Naive thymus-derived CD8-positive, alpha-beta T cell (primary cell): ENCODE results near the gene DUS1L. TPM values are rescaled to one million over a fixed set of nuclear protein-coding genes. Genes with fewer than 3 reads are reported as not detected.
A peak's percentile ranks its signal among the peaks of the same experiment; 100 is the strongest.

Experiments
- ATAC-seq, 2 donors: fragments of 150-1000 bp; cut with Tn5 transposase in 1 of 2; sonication (Bioruptor Pico), chemical (Tn5 transposase) in 1 of 2; 1 replicate in 1 of 2; 2 replicates in 1 of 2; pipeline ENCODE4 v1.10.0; 2021; ENCODE audit warnings: mild to moderate bottlenecking in 2 of 2, moderate library complexity in 2 of 2
- POLR2A ChIA-PET: fragments of 350-600 bp; sonication (Branson Sonifier 250); formaldehyde crosslinking; loops from one replicate; lab custom pipeline; 2021; ENCODE audit warnings: antibody characterized with exemption; lab: Charles Lee
- DNase-seq, 10 donors: peaks; one replicate each; pipeline versions ENCODE4 v3.0.0 to v3.0.0-alpha.2; 2020 to 2022
- H3K27ac Mint-ChIP-seq, 10 donors: one replicate each; pipeline ENCODE4 v1.8.0; 2020 to 2022; ENCODE audit warnings: mild to moderate bottlenecking in 10 of 10, mixed read lengths in 10 of 10, moderate library complexity in 4 of 10, inconsistent platforms in 1 of 10
- H3K27me3 Mint-ChIP-seq, 5 donors: one replicate each; pipeline ENCODE4 v1.8.0; 2021 to 2022; ENCODE audit warnings: mixed read lengths in 5 of 5
- H3K36me3 Mint-ChIP-seq, 3 donors: one replicate each; pipeline ENCODE4 v1.8.0; 2020 to 2022; ENCODE audit warnings: mixed read lengths in 3 of 3, mild to moderate bottlenecking in 2 of 3, inconsistent platforms in 1 of 3
- H3K4me1 Mint-ChIP-seq, 4 donors: one replicate each; pipeline ENCODE4 v1.8.0; 2021 to 2022; ENCODE audit warnings: mixed read lengths in 4 of 4
- H3K4me3 Mint-ChIP-seq, 10 donors: one replicate each; pipeline ENCODE4 v1.8.0; 2020 to 2022; ENCODE audit warnings: mild to moderate bottlenecking in 10 of 10, mixed read lengths in 10 of 10, moderate library complexity in 6 of 10, inconsistent platforms in 1 of 10
- H3K9me3 Mint-ChIP-seq, 9 donors: one replicate each; pipeline ENCODE4 v1.8.0; 2020 to 2022; ENCODE audit warnings: mixed read lengths in 9 of 9, mild to moderate bottlenecking in 3 of 9, inconsistent platforms in 1 of 9, moderate library complexity in 1 of 9
- polyA plus RNA-seq, 3 donors: library from polyadenylated mRNA; unstranded; fragments of 300-500 nt; fragmentation: Illumina TruSeq; gene quantifications; one replicate each; pipeline ENCODE4 v1.2.3, GENCODE V29; 2021
- total RNA-seq, 8 experiments: library from RNA in 2 of 8; stranded (reverse) in 2 of 8; gene quantifications; one replicate each; pipeline ENCODE4 v1.2.3 and lab custom pipeline; 2021 to 2026

Gene DUS1L
- total and polyA plus RNA-seq, 5 experiments from 2014 or later, result 68.6 to 167 (median 142) TPM

GRCh38 chr17:82030470-82031302, 34.9 kb downstream of the DUS1L start:
- ATAC-seq (peak; percentile 80 to 85), DNase-seq (peak; percentile 65 to 87 (median 80))
- peak overlapping the region; percentile 74 to 94 (median 84) for H3K4me3 Mint-ChIP-seq
- POLR2A ChIA-PET, result interaction anchor here (0.5 to 2.0 kb wide), 16 partner anchors 12 to 580 kb away, joined by 3 to 9 read pairs (median 3); partner anchors contain the start of genes CD7, DUS1L and FASN
- H3K27ac Mint-ChIP-seq, result peak overlapping the region in 3 of 10 donors; percentile 28 to 77 (median 49)
- peaks cover 0 to 4% (median 3%) of the 10 kb centered on the region in 3 donors for H3K36me3 Mint-ChIP-seq
- H3K27me3 Mint-ChIP-seq, result no peaks in the 10 kb centered on the region
- no peaks in the 10 kb centered on the region for H3K9me3 Mint-ChIP-seq
- H3K4me1 Mint-ChIP-seq, result peaks cover 10 to 19% (median 17%) of the 10 kb centered on the region in 4 donors

GRCh38 chr17:82029990-82030469, 35.6 kb downstream of the DUS1L start:
- Mint-ChIP-seq H3K4me1 (peaks cover 10 to 13% (median 11%) of the 10 kb centered on the region in 4 donors), H3K36me3 (peaks cover 0 to under 1% (median 0%) of the 10 kb centered on the region in 3 donors), H3K27ac (no peak overlapping the region), H3K4me3 (peak overlapping the region in 3 of 10 donors; percentile 47 to 88 (median 59)), H3K27me3 (no peaks in the 10 kb centered on the region), H3K9me3 (no peaks in the 10 kb centered on the region)
- POLR2A ChIA-PET, result interaction anchor here (0.5 to 2.0 kb wide), 15 partner anchors 13 to 581 kb away, joined by 3 to 9 read pairs (median 3); partner anchors contain the start of genes CD7, DUS1L and FASN
- ATAC-seq (peak in 1 of 2 donors; percentile 2), DNase-seq (peak in 1 of 10 donors; percentile 33)

DNA sequence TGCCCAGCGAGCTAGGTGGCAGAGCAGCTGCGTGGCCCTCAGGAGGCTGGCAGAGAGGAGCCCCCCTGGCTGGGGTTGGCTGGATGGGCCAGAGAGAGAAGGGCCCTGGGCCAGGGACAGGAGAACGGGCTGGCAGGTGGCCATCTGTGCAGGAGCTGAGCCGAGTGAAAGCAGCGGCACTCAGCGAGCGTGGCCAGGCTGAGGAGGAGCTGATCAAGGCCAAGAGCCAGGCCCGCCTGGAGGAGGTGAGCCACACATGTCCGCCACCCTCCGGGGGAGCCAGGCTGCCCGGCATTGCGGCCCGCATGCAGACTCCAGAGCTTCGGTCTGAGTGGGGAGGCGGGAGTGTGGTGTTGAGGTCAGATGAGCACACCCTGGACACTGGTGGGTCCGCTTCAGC, 36.2 kb downstream of the DUS1L start:
- H3K27ac Mint-ChIP-seq, result peak overlapping the region in 1 of 10 donors; percentile 36
- POLR2A ChIA-PET, result interaction anchor here (1.2 kb wide), 1 partner anchor 125 kb away, joined by 3 read pairs; no protein-coding TSS in a partner anchor
- peaks cover 9 to 13% (median 10%) of the 10 kb centered on the region in 4 donors for H3K4me1 Mint-ChIP-seq
- no peak for DNase-seq
- H3K36me3 Mint-ChIP-seq, result no peaks in the 10 kb centered on the region
- H3K27me3 Mint-ChIP-seq, result no peaks in the 10 kb centered on the region
- H3K9me3 Mint-ChIP-seq, result no peaks in the 10 kb centered on the region
- peak overlapping the region in 9 of 10 donors; percentile 10 to 77 (median 59) for H3K4me3 Mint-ChIP-seq
- no peak for ATAC-seq

DNA sequence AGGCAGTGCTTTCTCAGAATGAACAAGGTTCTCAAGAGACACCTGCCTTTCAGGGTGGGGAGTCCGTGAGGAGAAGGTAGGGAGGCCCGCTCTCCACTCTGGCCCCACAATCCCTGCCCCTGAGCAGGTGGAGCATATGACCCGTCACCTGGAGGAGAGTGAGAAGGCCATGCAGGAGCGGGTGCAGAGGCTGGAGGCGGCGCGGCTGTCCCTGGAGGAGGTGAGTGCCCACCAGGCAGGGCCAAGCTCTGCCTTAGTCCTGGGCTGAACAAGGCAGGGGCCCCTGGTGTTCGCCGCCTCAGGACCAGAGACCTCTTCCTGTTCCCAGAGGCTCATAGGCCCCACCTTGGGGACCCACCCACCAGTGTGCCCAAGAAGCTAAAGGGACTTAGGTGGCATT, 36.6 kb downstream of the DUS1L start:
- DNase-seq, result no peak
- Mint-ChIP-seq H3K27ac (no peak overlapping the region), H3K9me3 (no peaks in the 10 kb centered on the region), H3K27me3 (no peaks in the 10 kb centered on the region), H3K4me1 (peaks cover 9 to 15% (median 11%) of the 10 kb centered on the region in 4 donors), H3K4me3 (peak overlapping the region in 3 of 10 donors; percentile 10 to 77 (median 59)), H3K36me3 (no peaks in the 10 kb centered on the region)
- POLR2A ChIA-PET, result interaction anchor here (1.3 kb wide), 1 partner anchor 61 kb away, joined by 4 read pairs; no protein-coding TSS in a partner anchor
- no peak for ATAC-seq

GRCh38 chr17:82028246-82028645, 37.4 kb downstream of the DUS1L start:
- H3K9me3 Mint-ChIP-seq, result no peaks in the 10 kb centered on the region
- no peaks in the 10 kb centered on the region for H3K36me3 Mint-ChIP-seq
- peak overlapping the region in 1 of 10 donors; percentile 6 for H3K4me3 Mint-ChIP-seq
- no peak for DNase-seq
- H3K27me3 Mint-ChIP-seq, result no peaks in the 10 kb centered on the region
- ATAC-seq, result no peak
- POLR2A ChIA-PET, result interaction anchor here (0.7 to 1.3 kb wide), 2 partner anchors 60 to 127 kb away, joined by 3 to 4 read pairs; no protein-coding TSS in a partner anchor
- H3K4me1 Mint-ChIP-seq, result peaks cover 10 to 20% (median 15%) of the 10 kb centered on the region in 4 donors
- H3K27ac Mint-ChIP-seq, result no peak overlapping the region

DNA sequence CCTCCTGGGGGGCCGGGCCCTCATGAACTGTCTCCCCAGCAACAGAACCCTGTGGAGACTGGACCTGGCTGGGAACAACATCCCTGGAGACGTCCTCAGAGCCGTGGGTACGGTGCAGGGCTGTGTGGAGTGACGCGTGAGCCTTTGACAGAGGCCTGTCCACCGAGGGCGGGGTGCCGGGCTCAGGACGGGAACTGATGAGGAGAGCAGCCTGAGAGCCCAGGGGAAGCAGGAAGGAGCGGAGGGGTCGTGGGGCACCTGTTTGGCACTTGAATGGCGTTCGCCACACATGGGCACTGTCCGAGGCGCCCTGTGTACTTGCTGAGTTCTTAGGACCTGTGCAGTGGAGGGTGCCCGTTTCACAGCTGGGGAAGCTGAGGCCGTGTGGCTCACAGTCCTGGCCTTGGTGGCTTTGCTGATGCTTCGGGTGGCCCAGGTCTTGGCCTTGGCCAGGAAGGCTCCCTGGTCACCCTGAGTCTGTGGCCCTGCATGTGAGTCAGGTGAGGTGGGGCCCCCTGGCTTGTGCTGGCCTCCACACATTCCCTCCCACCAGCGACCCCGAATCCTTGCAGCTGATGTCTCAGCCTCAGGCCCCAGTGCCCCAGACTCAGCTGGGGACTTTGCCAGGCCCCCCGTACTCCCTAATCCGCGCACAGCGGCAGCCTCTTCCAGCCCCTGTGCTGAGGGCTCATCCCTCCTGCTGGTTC, 40.0 kb downstream of the DUS1L start:
- Mint-ChIP-seq H3K36me3 (no peaks in the 10 kb centered on the region), H3K27ac (peak overlapping the region in 1 of 10 donors; percentile 20), H3K27me3 (no peaks in the 10 kb centered on the region), H3K9me3 (no peaks in the 10 kb centered on the region), H3K4me3 (peak overlapping the region in 3 of 10 donors; percentile 27 to 65 (median 57)), H3K4me1 (peaks cover 15 to 33% (median 30%) of the 10 kb centered on the region in 4 donors)
- DNase-seq, result no peak
- no peak for ATAC-seq
- POLR2A ChIA-PET, result interaction anchor here (1.2 to 6.0 kb wide), 2 partner anchors 12 to 66 kb away, joined by 3 to 22 read pairs; partner anchors contain the start of gene DCXR

GRCh38 chr17:82024859-82025258, 40.7 kb downstream of the DUS1L start:
- Mint-ChIP-seq H3K27ac (no peak overlapping the region), H3K4me3 (peak overlapping the region in 1 of 10 donors; percentile 4), H3K36me3 (no peaks in the 10 kb centered on the region), H3K27me3 (no peaks in the 10 kb centered on the region), H3K4me1 (peaks cover 14 to 36% (median 29%) of the 10 kb centered on the region in 4 donors), H3K9me3 (no peaks in the 10 kb centered on the region)
- POLR2A ChIA-PET, result interaction anchor here (3.0 to 6.0 kb wide), 2 partner anchors 13 to 102 kb away, joined by 13 to 22 read pairs; partner anchors contain the start of gene DCXR
- ATAC-seq, result no peak
- DNase-seq, result no peak

DNA sequence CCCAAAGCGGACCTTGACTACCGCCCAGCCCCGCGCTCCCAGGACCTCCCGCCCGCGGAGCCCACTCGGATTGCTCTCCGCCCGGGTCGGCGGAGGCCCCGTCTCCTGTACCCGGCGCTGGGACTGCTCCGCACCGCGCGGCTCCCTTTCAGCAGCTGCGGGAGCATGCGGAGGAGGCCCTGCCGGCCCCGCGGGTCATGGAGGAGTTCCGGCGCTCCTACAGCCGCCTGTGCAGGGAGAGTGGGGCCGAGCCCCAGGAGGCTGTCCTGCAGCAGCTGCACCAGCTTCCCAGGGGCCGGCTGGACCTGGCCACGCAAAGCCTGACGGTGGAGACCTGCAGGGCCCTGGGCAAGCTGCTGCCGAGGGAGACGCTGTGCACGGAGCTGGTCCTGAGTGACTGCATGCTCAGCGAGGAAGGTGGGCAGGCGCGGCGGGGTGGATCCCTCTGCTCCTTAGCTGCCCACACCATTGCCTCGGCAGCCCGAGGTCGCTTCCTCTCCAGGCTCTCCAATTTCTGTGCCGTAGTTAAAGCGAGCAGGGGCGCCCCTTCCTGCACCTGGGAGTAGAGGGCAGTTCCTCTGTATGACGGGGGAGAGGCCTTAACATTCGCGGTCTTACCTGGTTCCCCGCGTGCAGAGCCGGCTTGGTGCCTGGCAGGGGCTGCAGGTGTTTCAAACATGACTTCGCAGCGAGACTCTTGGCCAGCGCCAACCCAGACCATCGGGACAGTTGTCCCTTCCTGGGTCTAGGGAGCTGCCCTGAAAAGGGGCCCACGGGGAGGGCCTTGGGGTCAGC, 42.0 kb downstream of the DUS1L start:
- H3K36me3 Mint-ChIP-seq, result peaks cover 0 to 1% (median 0%) of the 10 kb centered on the region in 3 donors
- ATAC-seq (peak in 1 of 2 donors; percentile 8), DNase-seq (peak in 2 of 10 donors; percentile 13 to 27)
- no peaks in the 10 kb centered on the region for H3K9me3 Mint-ChIP-seq
- H3K27me3 Mint-ChIP-seq, result no peaks in the 10 kb centered on the region
- H3K4me1 Mint-ChIP-seq, result peaks cover 12 to 29% (median 24%) of the 10 kb centered on the region in 4 donors
- POLR2A ChIA-PET, result interaction anchor here (1.0 to 6.0 kb wide), 12 partner anchors 14 to 269 kb away, joined by 3 to 61 read pairs (median 5); partner anchors contain the start of genes ARHGDIA, ASPSCR1, DCXR and DUS1L
- peak overlapping the region; percentile 67 to 88 (median 76) for H3K4me3 Mint-ChIP-seq
- H3K27ac Mint-ChIP-seq, result peak overlapping the region in 3 of 10 donors; percentile 9 to 22 (median 15)

DNA sequence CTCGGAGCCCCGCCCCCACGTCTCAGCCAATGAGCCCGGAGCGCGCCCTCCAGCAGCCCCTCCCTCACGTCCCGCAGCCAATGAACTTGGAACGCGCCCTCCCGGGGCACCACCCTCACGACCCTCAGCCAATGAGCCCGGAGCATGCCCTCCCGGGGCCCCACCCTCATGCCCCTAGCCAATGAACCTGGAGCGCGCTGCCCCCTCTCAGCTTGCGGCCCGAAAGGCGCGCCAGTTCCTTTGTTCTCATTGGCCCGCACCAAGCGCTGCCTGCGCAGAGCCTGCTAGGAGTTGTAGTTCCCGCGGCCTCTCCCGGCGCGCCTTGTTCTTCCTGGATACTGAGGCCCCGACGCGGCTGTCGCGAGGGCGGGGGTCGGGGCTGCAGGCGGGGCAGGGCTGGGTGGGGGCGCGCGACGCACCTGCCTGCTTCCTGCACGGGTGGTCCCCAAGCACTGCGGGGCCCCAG, 42.6 kb downstream of the DUS1L start, which contains the start of gene LRRC45:
LRRC45 (plus strand) TSS at position 325 of the 466 bp plus-strand sequence. CDS start 339 bp downstream, outside the sequence.
- peaks cover 12 to 29% (median 24%) of the 10 kb centered on the region in 4 donors for H3K4me1 Mint-ChIP-seq
- no peaks in the 10 kb centered on the region for H3K27me3 Mint-ChIP-seq
- no peaks in the 10 kb centered on the region for H3K9me3 Mint-ChIP-seq
- peak within 1 kb of the TSS in 8 of 10 donors; percentile 15 to 93 (median 66) for H3K27ac Mint-ChIP-seq
- ATAC-seq (peak; percentile 93 to 96), DNase-seq (peak; percentile 94 to 100 (median 100))
- H3K4me3 Mint-ChIP-seq, result peak within 1 kb of the TSS; percentile 76 to 92 (median 84)
- H3K36me3 Mint-ChIP-seq, result peaks cover 0 to 4% (median 0%) of the 10 kb centered on the region in 3 donors
- POLR2A ChIA-PET, result interaction anchor here (0.7 to 6.0 kb wide), 15 partner anchors 13 to 497 kb away, joined by 3 to 61 read pairs (median 4); partner anchors contain the start of genes ARHGDIA, ASPSCR1, DCXR and DUS1L

- H3K4me1 Mint-ChIP-seq, result peaks cover 10 to 29% (median 23%) of the 10 kb centered on the region in 4 donors
- peak within 1 kb of the TSS; percentile 76 to 92 (median 84) for H3K4me3 Mint-ChIP-seq
- H3K27ac Mint-ChIP-seq, result peak within 1 kb of the TSS in 8 of 10 donors; percentile 57 to 93 (median 70)
- no peak for ATAC-seq
- H3K9me3 Mint-ChIP-seq, result no peaks in the 10 kb centered on the region
- H3K36me3 Mint-ChIP-seq, result peaks cover 0 to 4% (median 0%) of the 10 kb centered on the region in 3 donors
- no peaks in the 10 kb centered on the region for H3K27me3 Mint-ChIP-seq
- no peak for DNase-seq
- POLR2A ChIA-PET, result interaction anchor here (0.5 to 6.0 kb wide), 15 partner anchors 14 to 498 kb away, joined by 3 to 61 read pairs (median 5); partner anchors contain the start of genes ARHGDIA, ASPSCR1, DCXR and DUS1L
Measured at GRCh38 chr17:82022310-82022980, 43.2 kb downstream of the DUS1L start, which contains the start of gene CENPX. CENPX (minus strand) TSS chr17:82022878; CDS start chr17:82022861, 17 bp downstream.
